Left lung (tissue), 8 donors: ENCODE results near the gene VTI1A. TPM values are rescaled to one million over a fixed set of nuclear protein-coding genes. Genes with fewer than 3 reads are reported as not detected.

ENCODE experiments used
- microRNA-seq, 2 donors: library from miRNA; unstranded; fragments of <30 nt; microRNA quantifications; one replicate each; pipeline ENCODE4, GENCODE V29; 2019
- polyA plus RNA-seq, 6 donors: library from polyadenylated mRNA; unstranded; fragments of 120-200 nt; gene quantifications; one replicate each; pipeline ENCODE4 v1.2.1, GENCODE V29; 2013; ENCODE audit not compliant: insufficient read length in 6 of 6
- total RNA-seq, 2 donors: library from RNA; stranded (reverse); fragmentation: NEBNext Ultra II Directional; extraction: Animal tissue kit (Norgen Biotek cat#: 25700); gene quantifications; one replicate each; pipeline ENCODE4 v1.2.1, GENCODE V29; 2021
- donor health status: DM: no; HTN: yes; CAD: no.
- donor health status: DM: no; HTN: no; CAD: no.

The VTI1A gene
- total and polyA plus RNA-seq, 8 donors: 13.6 to 39.0 (median 17.7) TPM

Small RNAs within 50 kb of the gene (microRNA-seq; reads per million reads assigned to microRNA genes)
- 0 reads per million in 2 donors for gene MIR4295

Other genes with a start within 250 kb of the VTI1A start
- gene TECTB, start 163.8 kb upstream of the VTI1A start, total RNA-seq: not detected
- not detected for gene TECTB, start 163.8 kb upstream of the VTI1A start, polyA plus RNA-seq
- gene ACSL5, start 73.1 kb upstream of the VTI1A start, total RNA-seq: 10 to 100 TPM; 68.0 to 82.5 TPM
- 10 to 100 TPM; 10.5 to 16.5 (median 13.4) TPM for gene ACSL5, start 73.1 kb upstream of the VTI1A start, polyA plus RNA-seq
- 10 to 100 TPM; 36.0 to 36.5 TPM for gene ZDHHC6, start 301 bp upstream of the VTI1A start, total RNA-seq
- gene ZDHHC6, start 301 bp upstream of the VTI1A start, polyA plus RNA-seq: 10 to 100 TPM; 60.6 to 72.1 (median 64.2) TPM